ENCODE measurements around the gene IFITM1. TPM values are rescaled to one million over a fixed set of nuclear protein-coding genes. Genes with fewer than 3 reads are reported as not detected.
"Not testable (repeated sequence)": the region's sequence is repeated elsewhere in the genome, so short reads cannot be mapped to it uniquely, and the experiment has no call there.

IFITM1 gene
- total RNA-seq, 2 donors from 2014 or later: 306 to 384 TPM

DNA sequence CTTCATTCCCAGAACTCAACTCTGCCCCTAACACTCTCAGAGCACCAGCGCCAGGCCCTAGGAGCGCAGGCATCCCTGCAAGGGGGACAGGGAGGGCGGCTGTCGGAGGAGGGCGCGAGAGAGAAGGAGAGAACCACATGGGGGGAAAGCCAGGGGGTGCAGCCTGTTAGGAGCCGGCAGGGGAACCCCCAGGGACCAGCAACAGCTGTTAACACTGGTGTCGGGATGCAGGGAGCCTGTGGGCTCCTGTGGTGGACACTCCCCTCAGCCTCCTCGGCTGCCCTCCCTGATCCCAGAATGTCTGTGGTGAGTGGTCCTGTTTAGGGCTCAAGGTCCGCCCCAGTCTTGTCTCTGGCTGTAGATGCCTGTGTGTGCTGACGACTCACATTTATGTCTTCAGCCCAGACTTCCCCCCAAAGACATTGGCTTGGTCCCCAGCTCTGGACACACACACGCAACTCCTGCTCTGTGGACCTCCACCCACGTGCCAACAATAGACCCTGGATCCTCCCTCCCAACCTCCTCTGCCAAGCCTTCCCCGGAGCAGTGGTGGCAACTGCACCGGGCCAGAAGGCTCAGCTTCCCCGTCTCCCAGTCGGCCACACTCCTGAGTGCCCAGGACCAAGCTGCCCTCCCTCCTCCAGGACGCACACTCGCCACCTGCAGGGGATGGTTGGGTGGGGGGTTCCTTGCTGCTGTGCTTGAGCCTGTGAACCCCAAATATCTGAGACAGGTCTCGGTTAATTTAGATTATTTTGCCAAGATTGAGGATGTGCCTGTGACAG, 13.7 kb upstream of the IFITM1 start:
- H3K4me1 Mint-ChIP-seq (ENCODE audit: low read depth): peaks cover 55% of the 10 kb centered on the region
- H3K27me3 Mint-ChIP-seq (ENCODE audit: low read depth): peaks cover 15% of the 10 kb centered on the region
- H3K4me3 Mint-ChIP-seq: no peak overlapping the region
- H3K9me3 Mint-ChIP-seq: no peaks in the 10 kb centered on the region
- DNase-seq (peak in 1 of 2 donors; percentile 57), ATAC-seq (replicated peaks in 1 of 2) (no peak)
- H3K36me3 Mint-ChIP-seq (ENCODE audit: insufficient read depth in 2 of 2): no peaks in the 10 kb centered on the region
- H3K27ac Mint-ChIP-seq: no peak overlapping the region

DNA sequence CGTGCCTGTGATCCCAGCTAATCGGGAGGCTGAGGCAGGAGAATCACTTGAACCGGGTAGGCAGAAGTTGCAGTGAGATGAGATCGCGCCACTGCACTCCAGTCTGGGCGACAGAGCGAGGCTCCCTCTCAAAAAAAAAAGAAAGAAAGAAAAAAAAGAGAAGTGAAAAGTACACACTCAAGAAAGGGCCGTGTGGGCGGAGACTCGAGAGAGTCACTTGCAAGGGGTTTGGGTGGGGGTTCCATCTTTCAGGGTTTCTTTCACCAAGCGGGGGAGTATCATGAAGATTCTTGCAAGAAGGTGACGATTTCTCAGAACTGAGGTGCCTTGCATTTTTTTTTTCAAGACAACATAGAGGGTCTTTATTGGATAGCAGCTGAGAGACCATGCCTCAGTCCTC, 10.5 kb upstream of the IFITM1 start:
- ATAC-seq (replicated peaks in 1 of 2): no peak
- H3K9me3 Mint-ChIP-seq: no peaks in the 10 kb centered on the region
- H3K27ac Mint-ChIP-seq: no peak overlapping the region
- peaks cover 15% of the 10 kb centered on the region for H3K27me3 Mint-ChIP-seq (ENCODE audit: low read depth)
- peak overlapping the region in 1 of 2 donors; percentile 33 for H3K4me3 Mint-ChIP-seq
- peak in 1 of 2 donors; percentile 48 for DNase-seq
- peaks cover 64% of the 10 kb centered on the region for H3K4me1 Mint-ChIP-seq (ENCODE audit: low read depth)
- H3K36me3 Mint-ChIP-seq (ENCODE audit: insufficient read depth in 2 of 2): peaks cover 2 to 4% of the 10 kb centered on the region in 2 donors

DNA sequence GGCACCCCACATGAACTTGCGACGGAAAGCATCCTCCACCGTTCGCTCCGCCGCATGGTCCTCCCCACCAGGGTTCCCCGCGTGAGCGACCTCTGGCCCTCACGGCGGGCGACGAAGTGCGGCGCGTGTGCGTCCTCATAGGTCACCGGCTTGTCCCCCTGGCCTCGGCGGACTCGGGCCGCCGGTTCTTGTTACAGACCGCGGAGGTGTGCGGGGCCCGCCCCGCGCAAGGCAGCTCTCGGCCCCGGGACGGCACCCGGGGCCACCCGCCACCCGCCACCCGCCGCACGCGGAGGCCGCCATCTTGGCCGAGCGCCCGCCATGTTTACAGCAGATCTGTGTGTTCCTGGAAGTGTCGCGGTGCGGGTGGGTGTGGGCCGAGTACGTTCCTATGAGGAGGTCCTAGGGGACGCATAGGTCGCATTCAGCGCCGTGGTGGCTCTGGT, 9.8 kb upstream of the IFITM1 start:
- Mint-ChIP-seq H3K4me3 (peak overlapping the region in 1 of 2 donors; percentile 33), H3K36me3 (ENCODE audit: insufficient read depth in 2 of 2) (peaks cover 6 to 8% of the 10 kb centered on the region in 2 donors), H3K27ac (no peak overlapping the region), H3K27me3 (ENCODE audit: low read depth) (peaks cover 15% of the 10 kb centered on the region), H3K4me1 (ENCODE audit: low read depth) (peaks cover 64% of the 10 kb centered on the region), H3K9me3 (no peaks in the 10 kb centered on the region)
- DNase-seq (no peak), ATAC-seq (replicated peaks in 1 of 2) (no peak)

DNA sequence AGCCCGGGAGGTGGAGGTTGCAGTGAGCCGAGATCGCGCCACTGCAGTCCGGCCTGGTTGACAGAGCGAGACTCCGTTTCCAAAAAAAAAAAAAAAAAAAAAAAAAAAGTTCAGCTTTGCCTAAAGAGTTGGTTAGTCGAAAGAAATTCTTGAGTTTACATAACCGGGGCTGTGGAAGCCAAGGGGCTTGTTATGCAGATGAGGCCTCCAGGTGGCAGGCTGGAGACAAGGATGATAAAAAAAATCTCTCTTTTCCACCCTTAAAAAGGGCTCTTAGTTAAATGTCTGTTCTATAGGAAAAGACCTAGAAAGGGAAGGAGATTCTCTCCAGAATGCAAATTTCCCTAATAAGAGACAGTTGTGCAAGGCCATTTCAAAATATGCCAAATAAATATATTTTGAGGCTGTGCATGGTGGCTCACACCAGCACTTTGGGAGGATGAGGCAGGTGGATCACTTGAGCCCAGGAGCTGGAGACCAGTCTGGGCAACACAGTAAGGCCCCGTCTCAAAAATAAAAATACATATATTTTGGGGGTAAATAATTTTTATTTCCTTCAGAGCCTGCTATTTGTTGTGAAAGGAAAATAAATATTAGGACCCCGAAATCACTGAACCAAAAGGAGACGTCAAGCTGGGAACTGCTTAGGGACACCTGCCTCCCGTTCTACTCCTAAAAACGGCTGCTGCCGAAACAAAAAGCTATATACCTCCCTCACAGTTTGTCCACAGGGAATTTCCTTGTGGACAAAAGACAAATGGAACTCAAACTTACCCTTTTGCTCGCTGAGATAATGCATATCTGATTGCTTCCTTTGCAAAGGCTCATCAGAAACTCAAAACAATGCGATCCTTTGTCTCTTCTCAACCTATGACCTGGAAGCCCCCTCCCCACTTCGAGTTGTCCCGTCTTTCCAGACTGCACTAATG, 8.7 kb upstream of the IFITM1 start:
- ATAC-seq (replicated peaks in 1 of 2) (peak in 1 of 2 donors; percentile 15), DNase-seq (peak; percentile 61 to 69)
- H3K4me3 Mint-ChIP-seq: no peak overlapping the region
- H3K27me3 Mint-ChIP-seq (ENCODE audit: low read depth): peaks cover 13% of the 10 kb centered on the region
- H3K36me3 Mint-ChIP-seq (ENCODE audit: insufficient read depth in 2 of 2): peaks cover 10 to 14% of the 10 kb centered on the region in 2 donors
- H3K4me1 Mint-ChIP-seq (ENCODE audit: low read depth): peaks cover 70% of the 10 kb centered on the region
- H3K9me3 Mint-ChIP-seq: no peaks in the 10 kb centered on the region
- peak overlapping the region; percentile 51 for H3K27ac Mint-ChIP-seq

DNA sequence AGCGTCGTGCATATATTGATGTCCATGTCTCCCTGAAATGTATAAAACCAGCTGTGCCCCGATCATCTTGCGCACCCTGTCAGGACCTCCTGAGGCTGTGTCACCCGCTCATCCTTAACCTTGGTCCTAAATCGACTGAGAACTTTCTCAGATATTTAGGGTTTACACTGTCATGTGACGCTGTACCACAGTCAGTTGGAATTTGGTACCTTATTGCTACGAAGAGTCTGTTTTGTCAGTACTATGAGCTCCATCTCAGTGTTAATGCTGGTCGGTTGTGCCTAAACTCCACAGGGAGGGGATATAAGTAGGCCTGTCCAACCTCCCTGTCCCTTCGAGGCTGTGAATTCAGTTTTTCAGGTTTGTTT, 8.0 kb upstream of the IFITM1 start:
- H3K4me1 Mint-ChIP-seq (ENCODE audit: low read depth): peaks cover 63% of the 10 kb centered on the region
- H3K9me3 Mint-ChIP-seq: no peaks in the 10 kb centered on the region

DNA sequence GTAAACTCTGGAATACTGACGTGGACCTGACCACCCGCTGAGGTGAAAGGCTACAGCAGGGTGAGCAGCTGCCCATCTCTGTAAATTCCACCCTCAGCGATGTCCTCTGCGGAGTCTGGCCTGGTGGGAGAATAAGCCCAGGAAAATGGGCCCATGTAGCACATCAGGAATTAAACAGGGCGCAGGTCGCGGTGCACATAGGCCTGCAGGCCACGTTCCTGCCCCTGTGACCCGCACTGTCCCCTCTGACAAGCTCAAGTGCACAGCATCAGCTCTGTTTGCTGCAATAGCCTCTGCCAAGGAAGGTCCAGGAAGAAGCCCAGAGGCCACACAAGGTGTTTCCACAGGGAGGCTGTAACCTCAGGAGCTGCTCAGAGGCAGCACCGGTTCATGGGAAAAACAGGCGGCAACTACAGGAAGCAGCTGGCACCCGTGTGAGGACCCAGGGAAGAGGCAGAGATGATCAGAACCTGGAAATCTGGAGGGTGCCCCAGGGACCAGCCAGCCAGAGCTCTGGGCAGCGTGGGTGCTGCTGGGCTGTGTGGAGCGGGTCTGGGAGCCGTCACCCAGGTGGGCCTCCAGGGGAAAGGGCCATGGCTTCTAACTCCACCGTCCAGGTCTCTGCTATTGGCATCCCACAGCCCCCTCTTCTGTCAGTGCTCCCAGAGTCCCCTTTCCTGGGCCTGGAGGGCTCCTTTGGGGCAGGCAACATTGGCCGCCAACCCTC, 7.0 kb upstream of the IFITM1 start:
- peaks cover 10 to 14% of the 10 kb centered on the region in 2 donors for H3K36me3 Mint-ChIP-seq (ENCODE audit: insufficient read depth in 2 of 2)
- ATAC-seq (replicated peaks in 1 of 2): no peak
- H3K4me3 Mint-ChIP-seq: peak overlapping the region; percentile 50 to 91
- no peaks in the 10 kb centered on the region for H3K9me3 Mint-ChIP-seq
- H3K4me1 Mint-ChIP-seq (ENCODE audit: low read depth): peaks cover 58% of the 10 kb centered on the region
- DNase-seq: no peak
- H3K27ac Mint-ChIP-seq: peak overlapping the region; percentile 67
- no peaks in the 10 kb centered on the region for H3K27me3 Mint-ChIP-seq (ENCODE audit: low read depth)

More for the DNA sequence above, 8.0 kb upstream of the IFITM1 start:
- DNase-seq (no peak), ATAC-seq (replicated peaks in 1 of 2) (no peak)
- H3K27ac Mint-ChIP-seq: no peak overlapping the region
- peaks cover 10 to 14% of the 10 kb centered on the region in 2 donors for H3K36me3 Mint-ChIP-seq (ENCODE audit: insufficient read depth in 2 of 2)
- peaks cover 6% of the 10 kb centered on the region for H3K27me3 Mint-ChIP-seq (ENCODE audit: low read depth)
- no peak overlapping the region for H3K4me3 Mint-ChIP-seq

DNA sequence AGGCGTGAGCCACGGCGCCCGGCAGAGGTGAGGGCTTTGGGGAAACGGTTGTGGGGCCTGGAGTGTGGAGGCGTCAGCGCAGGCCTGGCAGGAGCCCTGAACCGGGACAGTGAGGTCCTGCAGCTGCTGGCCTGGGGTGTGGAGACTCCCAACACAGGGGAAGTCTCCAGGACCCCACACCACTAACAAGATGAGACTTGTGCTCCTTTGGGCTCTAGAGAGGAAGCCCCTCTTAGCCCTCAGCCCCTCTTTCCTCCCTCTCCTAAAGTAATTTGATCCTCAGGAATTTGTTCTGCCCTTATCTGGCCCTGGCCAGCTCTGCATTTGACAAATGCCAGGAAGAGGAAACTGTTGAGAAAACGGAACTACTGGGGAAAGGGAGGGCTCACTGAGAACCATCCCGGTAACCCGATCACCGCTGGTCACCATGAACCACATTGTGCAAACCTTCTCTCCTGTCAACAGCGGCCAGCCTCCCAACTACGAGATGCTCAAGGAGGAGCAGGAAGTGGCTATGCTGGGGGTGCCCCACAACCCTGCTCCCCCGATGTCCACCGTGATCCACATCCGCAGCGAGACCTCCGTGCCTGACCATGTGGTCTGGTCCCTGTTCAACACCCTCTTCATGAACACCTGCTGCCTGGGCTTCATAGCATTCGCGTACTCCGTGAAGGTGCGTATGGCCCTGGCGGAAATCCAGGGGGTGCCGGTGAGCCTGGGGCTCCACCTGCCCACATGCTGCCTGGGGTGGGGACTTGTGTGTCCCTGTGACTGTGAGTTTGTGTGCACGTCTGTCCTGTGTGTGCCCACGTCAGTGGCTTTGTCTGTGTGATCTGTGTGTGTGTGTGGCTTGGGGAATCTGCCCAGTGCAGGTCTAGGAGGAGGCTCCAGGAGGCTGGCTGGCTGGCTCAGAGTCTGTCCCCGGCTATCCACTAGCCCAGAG, 5.8 kb upstream of the IFITM1 start, which contains the start of gene IFITM2:
TSS of gene IFITM2 (plus strand) at position 51 of the 943 bp plus-strand sequence. CDS start at position 428, 377 bp downstream.
- peak; percentile 52 to 54 for ATAC-seq (replicated peaks in 1 of 2)
- H3K27me3 Mint-ChIP-seq (ENCODE audit: low read depth); H3K9me3 Mint-ChIP-seq: not testable (repeated sequence)
- Mint-ChIP-seq H3K4me3 (peak within 1 kb of the TSS; percentile 90 to 91), H3K36me3 (ENCODE audit: insufficient read depth in 2 of 2) (peaks cover 10 to 14% of the 10 kb centered on the region in 2 donors), H3K27ac (peak within 1 kb of the TSS; percentile 86), H3K4me1 (ENCODE audit: low read depth) (peaks cover 57% of the 10 kb centered on the region)
- DNase-seq: peak; percentile 60 to 70

DNA sequence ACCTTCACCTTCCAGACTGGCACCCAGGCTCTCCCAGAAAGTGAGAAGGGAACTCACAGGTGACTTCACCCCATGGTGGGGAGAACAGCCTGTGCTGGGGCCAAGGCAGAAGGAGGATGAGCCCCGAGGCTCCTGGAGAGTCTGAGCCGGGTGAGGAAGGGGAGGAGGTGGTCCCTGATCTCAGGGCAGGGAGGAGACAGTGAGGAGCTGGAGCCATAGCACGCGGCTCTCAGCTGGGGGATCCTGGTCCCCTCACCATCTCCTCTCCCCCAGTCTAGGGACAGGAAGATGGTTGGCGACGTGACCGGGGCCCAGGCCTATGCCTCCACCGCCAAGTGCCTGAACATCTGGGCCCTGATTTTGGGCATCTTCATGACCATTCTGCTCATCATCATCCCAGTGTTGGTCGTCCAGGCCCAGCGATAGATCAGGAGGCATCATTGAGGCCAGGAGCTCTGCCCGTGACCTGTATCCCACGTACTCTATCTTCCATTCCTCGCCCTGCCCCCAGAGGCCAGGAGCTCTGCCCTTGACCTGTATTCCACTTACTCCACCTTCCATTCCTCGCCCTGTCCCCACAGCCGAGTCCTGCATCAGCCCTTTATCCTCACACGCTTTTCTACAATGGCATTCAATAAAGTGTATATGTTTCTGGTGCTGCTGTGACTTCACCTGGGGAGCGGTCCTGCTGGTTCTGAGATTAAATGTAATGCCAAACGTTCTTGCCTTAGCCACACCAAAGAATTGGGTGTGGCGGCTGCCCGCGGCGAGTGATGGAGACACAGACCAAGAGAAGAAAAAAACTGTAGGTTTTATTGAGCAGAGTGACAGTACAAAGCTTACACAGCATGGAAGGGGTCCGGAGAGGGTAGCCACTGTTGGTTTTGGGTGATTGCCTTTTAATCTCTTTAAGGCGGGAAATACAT, 4.8 kb upstream of the IFITM1 start:
- peaks cover 11 to 15% of the 10 kb centered on the region in 2 donors for H3K36me3 Mint-ChIP-seq (ENCODE audit: insufficient read depth in 2 of 2)
- H3K4me3 Mint-ChIP-seq: peak overlapping the region; percentile 90 to 91
- H3K27ac Mint-ChIP-seq: peak overlapping the region; percentile 90
- H3K4me1 Mint-ChIP-seq (ENCODE audit: low read depth): peaks cover 55% of the 10 kb centered on the region
- not testable (repeated sequence) for DNase-seq; H3K9me3 Mint-ChIP-seq; H3K27me3 Mint-ChIP-seq (ENCODE audit: low read depth)
- ATAC-seq (replicated peaks in 1 of 2): peak in 1 of 2 donors; percentile 3

DNA sequence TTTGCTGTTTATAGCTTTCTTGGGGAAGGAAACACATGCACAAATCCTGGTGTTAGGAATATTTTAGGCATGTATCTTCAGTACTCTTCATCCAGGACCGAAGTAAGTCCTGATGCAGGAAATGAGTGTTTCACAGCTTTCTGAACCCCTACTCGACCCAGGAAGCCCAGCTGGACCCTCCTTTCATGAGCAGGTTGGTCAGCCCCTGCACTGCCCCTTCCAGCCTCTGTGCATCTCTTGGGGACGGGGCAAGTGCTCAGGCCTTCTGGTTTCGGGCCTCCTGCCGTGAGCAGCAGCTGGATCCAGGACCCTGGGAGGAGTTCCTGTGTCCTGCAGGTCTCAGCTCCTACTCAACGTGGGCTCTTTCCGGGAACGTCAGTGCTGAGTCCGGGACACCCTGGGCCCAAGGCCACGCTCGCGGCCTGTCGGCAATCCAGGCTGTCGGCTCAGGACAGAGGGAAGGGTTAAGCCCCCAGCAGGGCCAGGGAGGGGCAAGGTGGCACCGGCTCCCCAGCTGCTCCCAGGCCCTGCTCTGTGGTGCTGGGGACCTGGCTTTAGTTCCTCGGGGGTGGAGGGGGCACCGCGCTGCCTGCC, 3.8 kb upstream of the IFITM1 start:
- Mint-ChIP-seq H3K4me1 (ENCODE audit: low read depth) (peaks cover 53% of the 10 kb centered on the region), H3K36me3 (ENCODE audit: insufficient read depth in 2 of 2) (peaks cover 16 to 17% of the 10 kb centered on the region in 2 donors), H3K27ac (peak overlapping the region; percentile 90), H3K4me3 (peak overlapping the region; percentile 90 to 91)
- not testable (repeated sequence) for ATAC-seq (replicated peaks in 1 of 2); H3K27me3 Mint-ChIP-seq (ENCODE audit: low read depth); H3K9me3 Mint-ChIP-seq; DNase-seq

DNA sequence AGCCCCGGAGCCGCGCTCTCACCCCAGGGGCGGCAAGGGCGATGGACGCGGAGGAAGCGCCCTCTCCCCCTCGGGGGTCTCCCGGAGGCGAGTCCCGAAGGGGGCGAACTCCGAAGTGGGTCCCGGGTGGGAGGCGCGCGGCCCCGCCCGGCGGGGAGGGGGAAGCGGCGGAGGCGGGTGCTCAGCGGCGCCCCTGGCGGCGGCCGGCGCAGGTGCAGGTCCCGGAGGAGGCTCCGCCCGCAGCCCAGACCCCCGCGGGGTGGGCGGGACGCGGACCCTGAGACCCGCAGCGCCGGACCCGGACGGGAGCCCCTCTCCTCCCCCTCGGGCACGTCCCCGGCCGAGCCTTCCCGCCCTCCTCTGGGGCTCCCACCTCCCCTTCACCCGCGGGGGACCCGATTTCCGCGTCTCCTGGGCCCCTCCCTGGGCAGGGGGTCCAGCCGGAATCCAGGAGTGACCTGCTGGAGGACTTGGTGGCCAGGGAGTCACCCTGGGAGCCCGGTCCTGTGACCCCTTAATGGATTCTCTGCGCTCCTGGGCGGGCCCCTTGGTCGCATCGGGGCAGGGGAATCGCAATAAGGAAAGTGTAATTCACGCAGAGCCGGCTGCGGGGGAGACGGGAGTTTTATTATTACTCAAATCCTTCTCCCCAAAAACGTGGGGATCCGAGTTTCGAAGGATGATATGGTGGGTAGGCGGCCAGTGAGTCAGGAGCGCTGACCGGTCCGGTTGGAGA, 2.7 kb upstream of the IFITM1 start:
- not testable (repeated sequence) for H3K9me3 Mint-ChIP-seq; DNase-seq; H3K27me3 Mint-ChIP-seq (ENCODE audit: low read depth)
- peak; percentile 5 to 28 for ATAC-seq (replicated peaks in 1 of 2)
- Mint-ChIP-seq H3K36me3 (ENCODE audit: insufficient read depth in 2 of 2) (peaks cover 18 to 20% of the 10 kb centered on the region in 2 donors), H3K27ac (peak overlapping the region; percentile 96), H3K4me1 (ENCODE audit: low read depth) (peaks cover 42% of the 10 kb centered on the region), H3K4me3 (peak overlapping the region; percentile 89 to 92)

Measured in activated T-cell treated with anti-CD3 and anti-CD28 coated beads, Interleukin-2, amount 50 U/mL, for 72 hours (primary cell).